RWPE1 (cell line): Measurements from ENCODE around the gene FREM2.

Source experiments
- CTCF ChIA-PET: fragments of 350-600 bp; sonication (Branson Sonifier 250); formaldehyde crosslinking; extraction: SDS; loops from one replicate; lab custom pipeline; 2021; lab: Yijun Ruan, JAX
- POLR2A ChIA-PET: fragments of 400-600 bp; formaldehyde crosslinking; extraction: SDS; loops from one replicate; lab custom pipeline; 2020; ENCODE audit warnings: antibody characterized with exemption; ENCODE audit not compliant: low non-redundant PET; lab: Yijun Ruan, JAX
- DNase-seq: peaks from one replicate; pipeline ENCODE4 v3.0.0; 2012; ENCODE audit warnings: low spot score
- H3K27ac ChIP-seq: fragments of 450-650 bp; 2 replicates; pipeline ENCODE4 v1.5.1; 2017
- TF ChIP-seq, protein P1 (sequence below): fragments of 450-650 bp; conservative IDR thresholded peaks from 2 replicates; pipeline ENCODE4 v1.5.1; 2017; ENCODE audit warnings: low read depth, mild to moderate bottlenecking

FREM2 gene

DNA sequence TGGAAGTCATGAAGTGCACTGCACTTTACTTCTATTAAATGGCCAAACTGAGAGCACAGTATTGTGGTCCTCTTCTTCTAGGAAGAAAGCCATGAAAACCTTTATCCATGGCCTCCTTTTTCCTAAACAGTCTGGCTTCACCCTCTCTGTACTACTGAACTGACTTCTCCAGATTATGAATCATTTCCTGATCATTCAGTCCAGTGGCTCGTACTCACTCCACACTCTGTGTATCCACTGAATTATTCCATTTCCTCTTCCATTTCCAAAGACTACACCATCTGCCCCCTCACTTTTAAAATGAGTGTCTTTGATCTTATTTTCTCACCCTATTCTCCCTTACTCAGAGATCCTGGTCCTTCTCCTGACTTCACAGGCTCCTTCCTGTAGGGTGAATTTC is 29.7 kb upstream of the FREM2 start:
- no peak overlapping the region for H3K27ac ChIP-seq
- CTCF ChIA-PET: no interaction called here
- TF ChIP-seq, protein P1, sequence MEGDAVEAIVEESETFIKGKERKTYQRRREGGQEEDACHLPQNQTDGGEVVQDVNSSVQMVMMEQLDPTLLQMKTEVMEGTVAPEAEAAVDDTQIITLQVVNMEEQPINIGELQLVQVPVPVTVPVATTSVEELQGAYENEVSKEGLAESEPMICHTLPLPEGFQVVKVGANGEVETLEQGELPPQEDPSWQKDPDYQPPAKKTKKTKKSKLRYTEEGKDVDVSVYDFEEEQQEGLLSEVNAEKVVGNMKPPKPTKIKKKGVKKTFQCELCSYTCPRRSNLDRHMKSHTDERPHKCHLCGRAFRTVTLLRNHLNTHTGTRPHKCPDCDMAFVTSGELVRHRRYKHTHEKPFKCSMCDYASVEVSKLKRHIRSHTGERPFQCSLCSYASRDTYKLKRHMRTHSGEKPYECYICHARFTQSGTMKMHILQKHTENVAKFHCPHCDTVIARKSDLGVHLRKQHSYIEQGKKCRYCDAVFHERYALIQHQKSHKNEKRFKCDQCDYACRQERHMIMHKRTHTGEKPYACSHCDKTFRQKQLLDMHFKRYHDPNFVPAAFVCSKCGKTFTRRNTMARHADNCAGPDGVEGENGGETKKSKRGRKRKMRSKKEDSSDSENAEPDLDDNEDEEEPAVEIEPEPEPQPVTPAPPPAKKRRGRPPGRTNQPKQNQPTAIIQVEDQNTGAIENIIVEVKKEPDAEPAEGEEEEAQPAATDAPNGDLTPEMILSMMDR: no peak
- DNase-seq: no peak
- POLR2A ChIA-PET: no interaction called here

DNA sequence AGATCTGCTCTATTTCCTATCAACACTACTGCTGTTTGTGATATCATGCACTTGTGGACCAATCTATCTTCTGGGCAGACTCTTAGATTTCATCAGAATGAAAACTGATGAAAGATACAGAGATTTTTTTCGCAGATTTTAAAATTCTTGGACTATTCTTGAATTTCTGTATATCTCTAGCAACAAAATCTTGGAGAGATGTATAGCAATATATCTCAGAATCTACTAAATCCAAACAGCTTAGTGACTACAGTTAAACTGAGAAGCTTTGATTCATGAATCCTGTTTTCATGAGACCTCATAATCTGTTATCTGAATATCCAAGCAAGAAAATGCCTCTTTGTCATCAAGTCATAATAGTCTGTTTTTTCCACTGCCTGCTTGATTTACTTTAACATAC is 28.0 kb upstream of the FREM2 start:
- POLR2A ChIA-PET: no interaction called here

DNA sequence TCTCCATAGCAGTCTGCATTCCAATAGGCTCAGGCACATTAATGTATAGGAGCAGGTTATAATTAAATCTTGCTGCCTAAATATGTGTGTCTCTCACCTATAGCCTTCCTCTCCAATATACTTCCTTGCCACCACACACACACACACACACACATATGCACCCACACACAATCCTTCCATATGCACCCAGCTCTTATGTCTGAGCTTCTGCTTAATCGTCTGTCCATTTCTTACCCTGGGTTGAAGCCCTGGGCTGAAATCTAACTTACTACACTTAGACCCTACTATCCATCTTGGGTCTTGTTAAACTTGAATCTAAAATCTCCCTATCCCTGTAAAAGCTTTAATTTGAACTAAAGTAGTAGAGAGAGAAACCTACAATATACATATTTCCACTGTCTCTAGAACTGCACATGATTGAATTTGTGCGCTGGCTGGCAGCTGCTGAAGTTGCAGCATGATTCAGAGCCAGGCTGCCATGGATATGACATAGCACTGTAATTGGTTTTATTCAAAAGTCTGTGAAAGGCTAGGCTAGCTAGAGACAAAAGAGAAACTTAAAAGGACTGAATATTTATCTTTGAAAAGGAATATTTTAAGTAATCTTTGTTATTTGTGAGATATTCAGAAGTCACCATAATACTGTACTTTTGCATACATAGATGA is 25.7 kb upstream of the FREM2 start:
- ChIA-PET CTCF (no interaction called here), POLR2A (no interaction called here)
- DNase-seq: no peak

More for the DNA sequence above, 28.0 kb upstream of the FREM2 start:
- TF ChIP-seq, protein P1: no peak
- no peak overlapping the region for H3K27ac ChIP-seq
- no peak for DNase-seq
- CTCF ChIA-PET: no interaction called here

DNA sequence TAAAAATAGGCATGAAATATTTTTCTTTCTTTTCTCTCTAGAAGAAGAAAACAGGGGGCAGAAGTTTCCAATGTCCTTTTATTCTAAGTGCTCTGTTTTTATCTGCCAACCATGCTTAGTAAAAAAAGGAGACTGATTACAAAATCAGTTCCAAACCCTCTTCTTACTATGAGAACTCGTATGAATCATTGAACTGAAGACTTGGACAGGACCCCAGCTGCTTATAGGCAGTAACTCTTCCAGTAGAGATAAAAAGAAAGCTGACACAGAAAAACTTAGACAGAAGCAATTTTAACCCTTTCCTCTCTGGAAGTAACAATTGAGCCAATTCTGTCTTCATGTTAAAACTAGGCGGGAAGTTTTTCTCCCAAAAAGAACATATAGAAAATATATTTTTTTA is 24.5 kb upstream of the FREM2 start:
- POLR2A ChIA-PET: no interaction called here

More for the DNA sequence above, 25.7 kb upstream of the FREM2 start:
- H3K27ac ChIP-seq: no peak overlapping the region
- TF ChIP-seq, protein P1: no peak

DNA sequence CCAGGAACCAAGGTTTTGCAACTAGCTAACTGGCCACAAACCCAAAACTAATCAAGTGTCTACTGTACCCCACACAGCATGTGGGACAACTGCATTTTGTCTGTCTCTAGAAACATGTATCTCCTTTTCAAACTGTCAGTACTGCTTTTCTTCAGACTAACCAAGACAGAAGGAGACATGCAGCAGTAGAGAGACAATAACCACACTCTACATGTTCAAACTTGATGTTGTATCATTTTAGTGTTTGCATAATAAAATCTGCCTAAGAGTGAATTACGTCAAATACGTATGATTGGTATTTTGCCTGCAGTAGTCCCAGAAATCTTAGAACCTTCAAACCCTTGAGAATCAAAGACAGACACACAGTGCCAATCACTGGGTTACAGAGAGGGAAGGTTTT is 22.0 kb upstream of the FREM2 start:
- POLR2A ChIA-PET: no interaction called here
- DNase-seq: no peak
- H3K27ac ChIP-seq: no peak overlapping the region
- TF ChIP-seq, protein P1: no peak
- CTCF ChIA-PET: no interaction called here

More for the DNA sequence above, 24.5 kb upstream of the FREM2 start:
- TF ChIP-seq, protein P1: no peak
- H3K27ac ChIP-seq: no peak overlapping the region
- CTCF ChIA-PET: no interaction called here
- DNase-seq: no peak

DNA sequence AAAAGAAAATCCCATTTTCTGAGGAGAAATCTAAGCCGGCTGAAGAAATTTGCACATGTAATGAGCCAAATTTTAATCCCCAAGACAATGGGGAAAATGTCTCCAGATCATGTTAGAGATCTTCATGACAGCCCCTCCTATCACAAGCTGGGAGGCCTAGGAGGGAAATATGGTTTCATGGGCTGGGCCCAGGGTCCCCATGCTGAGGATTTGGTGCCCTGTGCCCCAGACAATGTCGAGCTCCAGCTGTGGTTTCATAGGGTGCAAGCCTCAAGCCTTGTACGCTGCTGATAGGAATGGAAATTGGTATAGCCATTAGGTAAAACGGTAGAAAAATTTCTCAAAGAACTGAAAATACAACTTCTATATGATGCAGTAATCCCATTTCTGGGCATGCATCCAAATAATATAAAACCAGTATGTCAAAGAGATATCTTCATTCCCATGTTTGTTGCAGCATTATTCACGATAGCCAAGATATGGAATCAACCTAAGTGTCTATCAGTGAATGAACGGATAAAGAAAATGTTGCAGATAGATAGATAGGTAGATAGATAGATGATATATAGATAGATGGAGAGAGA is 19.3 kb upstream of the FREM2 start:
- no peak overlapping the region for H3K27ac ChIP-seq
- ChIA-PET POLR2A (no interaction called here), CTCF (no interaction called here)
- TF ChIP-seq, protein P1: no peak
- DNase-seq: no peak
